SK-N-SH (cell line): Measurements from ENCODE around the gene MYLK. TPM values are rescaled to one million over a fixed set of nuclear protein-coding genes. Genes with fewer than 3 reads are reported as not detected.

Experiments used
- CTCF ChIA-PET: fragments of 300-600, 350-600 bp; formaldehyde crosslinking; extraction: SDS; loops from one replicate; lab custom pipeline; 2021; lab: Yijun Ruan, JAX
- POLR2A ChIA-PET: fragments of 350-600 bp; sonication (Branson Sonifier 250); formaldehyde crosslinking; extraction: SDS; loops from one replicate; lab custom pipeline; 2020; ENCODE audit warnings: antibody characterized with exemption, inconsistent platforms; lab: Yijun Ruan, JAX
- DNase-seq: peaks from one replicate; pipeline ENCODE4 v3.0.0; 2012
- H2AFZ ChIP-seq: fragments of 200-600 bp; sonication (generic); 2 replicates; pipeline ENCODE4 v1.8.1; 2016; ENCODE audit warnings: antibody characterized with exemption, mild to moderate bottlenecking, low read depth
- H3F3A ChIP-seq: fragments of 200-600 bp; sonication (generic); replicated peaks from 2 replicates; pipeline ENCODE3; 2016; ENCODE audit warnings: antibody characterized with exemption, mild to moderate bottlenecking; ENCODE audit not compliant: insufficient read depth
- H3K27ac ChIP-seq, 2 experiments: fragments of 200-500 bp in 1 of 2; fragments of 200-600 bp in 1 of 2; sonication (Bioruptor generic) in 1 of 2; sonication (generic), shearing (Covaris generic) in 1 of 2; 2 replicates each; pipeline versions ENCODE4 v1.5.1 to v1.6.1; 2014 to 2016; ENCODE audit warnings: low read depth in 2 of 2, inconsistent platforms in 1 of 2, low read length in 1 of 2, mild to moderate bottlenecking in 1 of 2, mixed read lengths in 1 of 2
- H3K27me3 ChIP-seq: fragments of 200-600 bp; sonication (generic), shearing (Covaris generic); 2 replicates; pipeline ENCODE4 v1.6.1; 2016; ENCODE audit warnings: mixed run types; ENCODE audit not compliant: insufficient read depth
- H3K36me3 ChIP-seq, 2 experiments: fragments of 200-500 bp in 1 of 2; fragments of 200-600 bp in 1 of 2; sonication (Bioruptor generic) in 1 of 2; sonication (generic) in 1 of 2; replicated peaks in 1 of 2; 2 replicates each; pipeline versions ENCODE3 to v1.5.1; 2014 to 2016; ENCODE audit warnings: low read length in 1 of 2, mild to moderate bottlenecking in 1 of 2; ENCODE audit not compliant: insufficient read depth in 2 of 2, control insufficient read depth in 1 of 2
- H3K4me1 ChIP-seq, 2 experiments: fragments of 200-500 bp in 1 of 2; fragments of 200-600 bp in 1 of 2; sonication (Bioruptor generic) in 1 of 2; sonication (generic), shearing (Covaris generic) in 1 of 2; 2 replicates each; pipeline versions ENCODE4 v1.5.1 to v1.6.1; 2014 to 2016; ENCODE audit warnings: low read depth in 1 of 2, low read length in 1 of 2, mixed run types in 1 of 2; ENCODE audit not compliant: insufficient read depth in 2 of 2, control insufficient read depth in 1 of 2
- H3K4me2 ChIP-seq: fragments of 200-600 bp; sonication (generic), shearing (Covaris generic); 2 replicates; pipeline ENCODE4 v1.6.1; 2017; ENCODE audit warnings: mixed run types
- H3K4me3 ChIP-seq, 2 experiments: fragments of 200-500 bp in 1 of 2; fragments of 200-600 bp in 1 of 2; sonication (Bioruptor generic) in 1 of 2; sonication (generic), shearing (Covaris generic) in 1 of 2; 2 replicates each; pipeline versions ENCODE4 v1.5.1 to v1.8.1; 2014 to 2016; ENCODE audit warnings: low read depth in 2 of 2, inconsistent platforms in 1 of 2, low read length in 1 of 2, mild to moderate bottlenecking in 1 of 2, mixed read lengths in 1 of 2, moderate library complexity in 1 of 2
- H3K79me2 ChIP-seq: fragments of 200-600 bp; sonication (generic); 2 replicates; pipeline ENCODE4 v1.8.1; 2017; ENCODE audit warnings: mild to moderate bottlenecking; ENCODE audit not compliant: insufficient read depth
- H3K9ac ChIP-seq: fragments of 200-600 bp; sonication (generic); 2 replicates; pipeline ENCODE4 v1.6.1; 2017; ENCODE audit warnings: mixed run types
- H3K9me2 ChIP-seq: fragments of 200-600 bp; sonication (generic); 2 replicates; pipeline ENCODE4 v1.6.1; 2017; ENCODE audit warnings: mixed run types
- H3K9me3 ChIP-seq: fragments of 200-600 bp; sonication (generic); 2 replicates; pipeline ENCODE4 v1.6.1; 2017; ENCODE audit warnings: mixed run types, mild to moderate bottlenecking, moderate library complexity
- H4K20me1 ChIP-seq: fragments of 200-600 bp; sonication (generic); 2 replicates; pipeline ENCODE4 v1.6.1; 2017; ENCODE audit warnings: mild to moderate bottlenecking, mixed run types; ENCODE audit not compliant: insufficient read depth
- CHD2 ChIP-seq: fragments of 150-350 bp; IDR thresholded peaks from 2 replicates; pipeline ENCODE4 v1.6.1; 2018; ENCODE audit warnings: low read length; ENCODE audit not compliant: partially characterized antibody
- CTCF ChIP-seq: fragments of 200-600 bp; sonication (generic); IDR thresholded peaks from 2 replicates; pipeline ENCODE4 v1.6.1; 2017; ENCODE audit warnings: antibody characterized with exemption, mild to moderate bottlenecking, moderate library complexity
- NFIC ChIP-seq: IDR thresholded peaks from 2 replicates; pipeline ENCODE4 v1.4.0; 2012; ENCODE audit warnings: borderline replicate concordance
- PBX3 ChIP-seq: IDR thresholded peaks from 2 replicates; pipeline ENCODE4; 2012
- RCOR1 ChIP-seq: fragments of 150-350 bp; IDR thresholded peaks from 2 replicates; pipeline ENCODE4 v1.6.1; 2017; ENCODE audit warnings: antibody characterized with exemption, low read length
- RFX5 ChIP-seq: IDR thresholded peaks from 2 replicates; pipeline ENCODE4 v1.6.1; 2012; ENCODE audit warnings: mild to moderate bottlenecking, improper control_type of control experiment, low read length
- TCF12 ChIP-seq: IDR thresholded peaks from 2 replicates; pipeline ENCODE4 v1.4.0; 2012
- TEAD4 ChIP-seq: IDR thresholded peaks from 2 replicates; pipeline ENCODE4 v1.4.0; 2012; ENCODE audit warnings: mild to moderate bottlenecking, borderline replicate concordance; ENCODE audit not compliant: insufficient read depth
- USF2 ChIP-seq: fragments of 150-350 bp; IDR thresholded peaks from 2 replicates; pipeline ENCODE4 v1.6.1; 2017; ENCODE audit warnings: antibody characterized with exemption, low read length, low read depth, borderline replicate concordance
- YY1 ChIP-seq: IDR thresholded peaks from 2 replicates; pipeline ENCODE4 v1.4.0; 2012; ENCODE audit warnings: low read depth, mild to moderate bottlenecking
- WGBS: methylation state at CpG from one replicate; pipeline ENCODE4 v1.1.6; 2017; ENCODE audit warnings: low lambda C conversion rate; 5-methylcytosine and 5-hydroxymethylcytosine counted together
- polyA plus RNA-seq, 3 experiments: library from polyadenylated mRNA; depleted of rRNA; stranded (reverse); fragments of >200 nt; gene quantifications; 2 replicates each; pipeline ENCODE4 v1.2.3, GENCODE V29; 2012

Gene MYLK
- polyA plus RNA-seq, 1 of the 3 experiments (the other 2 are of a cell fraction) = 272 TPM

- Histone ChIP-seq H3K9ac (no peak overlapping the region), H3K9me2 (no peaks in the 10 kb centered on the region), H3K4me3 (no peak overlapping the region), H3K9me3 (no peaks in the 10 kb centered on the region), H4K20me1 (no peaks in the 10 kb centered on the region), H3K4me1 (peaks cover 28 to 42% of the 10 kb centered on the region in 2 experiments), H3K27me3 (no peaks in the 10 kb centered on the region), H3K36me3 (peaks cover 64 to 76% of the 10 kb centered on the region in 2 experiments), H3K79me2 (peaks cover 10% of the 10 kb centered on the region; the same call in 1 of the 2 replicates), H3F3A (peaks cover 41% of the 10 kb centered on the region)
- ChIA-PET CTCF (interaction anchor here (1.8 kb wide), 1 partner anchor 60 kb away, joined by 5 read pairs; no protein-coding TSS in a partner anchor), POLR2A (no interaction called here)
- 56% methylated on average over 1 of the region's 1 CpG for WGBS
- TF ChIP-seq USF2 = no peak
- no peak for TF ChIP-seq RCOR1
- TF ChIP-seq CHD2 = no peak
- TF ChIP-seq, all 33 proteins: peak for 0
- no peak overlapping the region for H3K4me2 ChIP-seq
- no peak overlapping the region for H2AFZ ChIP-seq
- H3K27ac ChIP-seq = peak overlapping the region; percentile 52 to 80; a peak in 2 of 4 replicates
- DNase-seq = no peak
These were observed 225.3 kb downstream of the MYLK start for GRCh38 chr3:123658852-123659206.

- no peaks in the 10 kb centered on the region for H3K27me3 ChIP-seq
- H3K9ac ChIP-seq = no peak overlapping the region
- peaks cover 32 to 48% of the 10 kb centered on the region in 2 experiments for H3K4me1 ChIP-seq
- no peaks in the 10 kb centered on the region for H3K9me3 ChIP-seq
- no peak overlapping the region for H2AFZ ChIP-seq
- 94% methylated on average over 1 of the region's 1 CpG for WGBS
- H3K79me2 ChIP-seq = peaks cover 10% of the 10 kb centered on the region; the same call in 1 of the 2 replicates
- H3K27ac ChIP-seq = peak overlapping the region; percentile 52 to 80; a peak in 2 of 4 replicates
- no peaks in the 10 kb centered on the region for H3K9me2 ChIP-seq
- H3K4me2 ChIP-seq = no peak overlapping the region
- H3F3A ChIP-seq = peaks cover 46% of the 10 kb centered on the region
- POLR2A ChIA-PET = no interaction called here
- peaks cover 61 to 71% of the 10 kb centered on the region in 2 experiments for H3K36me3 ChIP-seq
- H4K20me1 ChIP-seq = no peaks in the 10 kb centered on the region
- DNase-seq = no peak
- CTCF ChIA-PET = interaction anchor here (1.4 to 1.8 kb wide), 2 partner anchors 32 to 60 kb away, joined by 4 to 5 read pairs; no protein-coding TSS in a partner anchor
- no peak for TF ChIP-seq RFX5
- TF ChIP-seq CTCF = no peak
- TF ChIP-seq PBX3 = peak; percentile 35; the same call in 1 of the 2 replicates
- TF ChIP-seq NFIC = peak; percentile 56; the same call in 1 of the 2 replicates
- TF ChIP-seq TCF12 = no peak
- no peak for TF ChIP-seq YY1
- no peak for TF ChIP-seq TEAD4
- H3K4me3 ChIP-seq = no peak overlapping the region
These were observed 225.8 kb downstream of the MYLK start for GRCh38 chr3:123658118-123658851.
